SU-DHL-6 (cell line): Measurements from ENCODE around the gene JMY.

Source experiments
- H2AFZ ChIP-seq: fragments of 200-600 bp; sonication (generic); 2 replicates; pipeline ENCODE4 v1.6.1; 2014; ENCODE audit warnings: low read depth, mild to moderate bottlenecking, moderate library complexity, mixed read lengths, antibody characterized with exemption, low read length; ENCODE audit not compliant: severe bottlenecking
- H3F3A ChIP-seq: fragments of 200-600 bp; shearing (Covaris generic); 2 replicates; pipeline ENCODE4 v1.6.0; 2016; ENCODE audit warnings: antibody characterized with exemption, mild to moderate bottlenecking; ENCODE audit not compliant: insufficient read depth
- H3K27ac ChIP-seq: fragments of 200-600 bp; sonication (generic); 2 replicates; pipeline ENCODE4 v1.5.1; 2016; ENCODE audit warnings: low read depth, mild to moderate bottlenecking, low read length, moderate library complexity, mixed read lengths
- H3K27me3 ChIP-seq: fragments of 200-600 bp; sonication (generic), shearing (Covaris generic); 2 replicates; pipeline ENCODE4 v1.6.0; 2014; ENCODE audit warnings: mild to moderate bottlenecking, low read length
- H3K36me3 ChIP-seq: fragments of 200-600 bp; sonication (generic); 2 replicates; pipeline ENCODE4 v1.6.1; 2014; ENCODE audit warnings: mild to moderate bottlenecking, low read length, mixed read lengths
- H3K4me2 ChIP-seq: fragments of 300-600, 200-600 bp; shearing (Covaris generic), sonication (generic); 2 replicates; pipeline ENCODE4 v1.6.0; 2014; ENCODE audit warnings: low read length, low read depth, mild to moderate bottlenecking; ENCODE audit not compliant: poor library complexity, severe bottlenecking
- H3K4me3 ChIP-seq: fragments of 200-600 bp; sonication (generic); 2 replicates; pipeline ENCODE4 v1.5.1; 2014; ENCODE audit warnings: antibody characterized with exemption, low read length, mild to moderate bottlenecking, mixed read lengths; ENCODE audit not compliant: insufficient read depth, poor library complexity, severe bottlenecking
- H3K79me2 ChIP-seq: fragments of 200-600 bp; sonication (generic); 2 replicates; pipeline ENCODE4 v1.6.1; 2014; ENCODE audit warnings: mild to moderate bottlenecking, low read length, moderate library complexity; ENCODE audit not compliant: insufficient read depth
- H3K9ac ChIP-seq: fragments of 200-600 bp; sonication (generic); 2 replicates; pipeline ENCODE4 v1.7.0; 2014; ENCODE audit warnings: mild to moderate bottlenecking, low read length
- H3K9me2 ChIP-seq: fragments of 200-600 bp; sonication (generic); replicated peaks from 2 replicates; pipeline ENCODE4 v1.6.1; 2014; ENCODE audit warnings: low read length; ENCODE audit not compliant: insufficient read depth
- H3K9me3 ChIP-seq: fragments of 200-600 bp; sonication (generic); 2 replicates; pipeline ENCODE4 v1.6.1; 2014; ENCODE audit warnings: low read length, mixed read lengths; ENCODE audit not compliant: insufficient read depth
- H4K20me1 ChIP-seq: fragments of 200-600 bp; sonication (generic); 2 replicates; pipeline ENCODE4 v1.6.1; 2014; ENCODE audit warnings: low read depth, mild to moderate bottlenecking, antibody characterized with exemption, low read length, moderate library complexity, mixed read lengths
- CTCF ChIP-seq: fragments of 200-600 bp; sonication (generic); IDR thresholded peaks from one replicate; pipeline ENCODE4 v1.5.1; 2017; ENCODE audit warnings: antibody characterized with exemption, mild to moderate bottlenecking, low read length, moderate library complexity; ENCODE audit not compliant: insufficient read depth, poor library complexity, severe bottlenecking
- EZH2phosphoT487 ChIP-seq: fragments of 200-600 bp; sonication (generic), shearing (Covaris generic); conservative IDR thresholded peaks from 2 replicates; pipeline ENCODE4 v1.6.1; 2018; ENCODE audit warnings: mild to moderate bottlenecking, antibody characterized with exemption, low read length, moderate library complexity, mixed read lengths

The JMY gene

GRCh38 chr5:79201206-79201605 is 34.7 kb upstream of the JMY start:
- H3K9me3 ChIP-seq: no peaks in the 10 kb centered on the region
- H3K27me3 ChIP-seq: no peaks in the 10 kb centered on the region
- no peaks in the 10 kb centered on the region for H3F3A ChIP-seq
- H3K36me3 ChIP-seq: no peaks in the 10 kb centered on the region
- no peak overlapping the region for H3K4me3 ChIP-seq
- H4K20me1 ChIP-seq: no peaks in the 10 kb centered on the region
- no peak overlapping the region for H3K9ac ChIP-seq
- H3K9me2 ChIP-seq: no peaks in the 10 kb centered on the region
- no peak overlapping the region for H2AFZ ChIP-seq
- no peak overlapping the region for H3K4me2 ChIP-seq
- no peaks in the 10 kb centered on the region for H3K79me2 ChIP-seq
- H3K27ac ChIP-seq: no peak overlapping the region
- TF ChIP-seq EZH2phosphoT487 (no peak), CTCF (no peak)

DNA sequence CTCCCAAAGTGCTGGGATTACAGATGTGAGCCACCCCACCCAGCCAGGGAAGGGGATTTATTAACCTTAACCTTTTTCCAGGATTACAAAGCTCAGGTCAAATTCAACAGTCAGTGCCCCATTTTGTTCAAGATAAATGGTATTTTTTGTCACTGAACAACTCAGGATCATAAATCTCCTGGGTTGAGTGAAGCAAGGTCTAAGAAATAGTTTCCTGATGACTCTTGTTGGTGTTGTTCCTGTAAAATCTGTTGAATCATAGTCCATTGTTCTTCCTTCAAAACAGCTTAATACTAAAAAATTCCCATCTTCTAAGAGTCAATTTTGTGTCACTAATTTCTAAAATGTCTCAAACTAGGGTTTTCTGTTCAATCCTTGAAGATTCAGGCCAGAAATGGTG is 33.9 kb upstream of the JMY start:
- no peak overlapping the region for H3K4me2 ChIP-seq
- TF ChIP-seq CTCF (no peak), EZH2phosphoT487 (no peak)
- H3K9ac ChIP-seq: no peak overlapping the region

DNA sequence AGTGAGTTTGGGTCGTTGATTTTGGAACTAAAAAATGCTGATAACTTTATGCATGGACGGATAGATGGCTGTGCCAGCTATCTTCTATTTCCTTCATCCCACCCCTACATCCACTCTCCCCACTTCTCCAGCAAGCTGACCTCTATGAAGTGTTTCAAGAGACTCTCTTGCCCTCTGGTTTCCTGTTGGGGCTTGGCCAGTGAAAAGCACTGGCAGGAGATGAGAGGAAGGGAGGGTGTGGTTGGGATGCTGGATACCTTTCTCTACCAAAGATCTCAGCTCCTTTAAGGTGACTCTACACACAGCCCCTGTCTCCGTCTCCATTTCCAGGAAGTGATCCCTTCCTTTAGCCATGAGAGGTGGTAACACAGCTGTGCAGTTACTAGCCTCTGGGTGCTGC is 30.0 kb upstream of the JMY start:
- no peaks in the 10 kb centered on the region for H3K27me3 ChIP-seq
- H4K20me1 ChIP-seq: no peaks in the 10 kb centered on the region
- H3F3A ChIP-seq: no peaks in the 10 kb centered on the region
- H3K36me3 ChIP-seq: no peaks in the 10 kb centered on the region
- no peak for TF ChIP-seq EZH2phosphoT487
- no peak for TF ChIP-seq CTCF
- H3K27ac ChIP-seq: no peak overlapping the region
- H2AFZ ChIP-seq: no peak overlapping the region
- H3K79me2 ChIP-seq: no peaks in the 10 kb centered on the region
- no peak overlapping the region for H3K4me3 ChIP-seq
- no peak overlapping the region for H3K4me2 ChIP-seq
- H3K9ac ChIP-seq: no peak overlapping the region
- H3K9me3 ChIP-seq: no peaks in the 10 kb centered on the region
- H3K9me2 ChIP-seq: no peaks in the 10 kb centered on the region

More for the DNA sequence above, 33.9 kb upstream of the JMY start:
- H3K27ac ChIP-seq: no peak overlapping the region
- H2AFZ ChIP-seq: no peak overlapping the region
- no peak overlapping the region for H3K4me3 ChIP-seq
- no peaks in the 10 kb centered on the region for H3K9me2 ChIP-seq
- no peaks in the 10 kb centered on the region for H3K36me3 ChIP-seq
- no peaks in the 10 kb centered on the region for H3K79me2 ChIP-seq
- no peaks in the 10 kb centered on the region for H3K9me3 ChIP-seq
- H3K27me3 ChIP-seq: no peaks in the 10 kb centered on the region
- H4K20me1 ChIP-seq: no peaks in the 10 kb centered on the region
- H3F3A ChIP-seq: no peaks in the 10 kb centered on the region
